ENCODE data around the gene OR6C74. TPM values are rescaled to one million over a fixed set of nuclear protein-coding genes. Genes with fewer than 3 reads are reported as not detected.

Gene OR6C74
- not detected for total RNA-seq

GRCh38 chr12:55244309-55244708 is at the start of gene OR6C74:
OR6C74 (plus strand) TSS chr12:55244609; CDS start chr12:55247288, 2,679 bp downstream.
- no peak for DNase-seq
- Mint-ChIP-seq H3K9me3 (no peaks in the 10 kb centered on the region), H3K4me3 (no peak within 1 kb of the TSS), H3K4me1 (no peaks in the 10 kb centered on the region), H3K36me3 (no peaks in the 10 kb centered on the region), H3K27ac (no peak within 1 kb of the TSS), H3K27me3 (peaks cover 36% of the 10 kb centered on the region)

- Mint-ChIP-seq H3K27ac (no peak within 1 kb of the TSS), H3K4me1 (no peaks in the 10 kb centered on the region), H3K27me3 (peaks cover 15% of the 10 kb centered on the region), H3K9me3 (no peaks in the 10 kb centered on the region), H3K4me3 (no peak within 1 kb of the TSS), H3K36me3 (no peaks in the 10 kb centered on the region)
- no peak for DNase-seq
Observed at GRCh38 chr12:55220725-55221124, 23.7 kb upstream of the OR6C74 start, which contains the start of gene OR10A7. OR10A7 (plus strand) TSS chr12:55221025; CDS start chr12:55221025, 0 bp downstream.

GRCh38 chr12:55226523-55226922 is 17.9 kb upstream of the OR6C74 start:
- Mint-ChIP-seq H3K4me3 (no peak overlapping the region), H3K9me3 (no peaks in the 10 kb centered on the region), H3K27me3 (peaks cover 24% of the 10 kb centered on the region), H3K27ac (no peak overlapping the region), H3K4me1 (no peaks in the 10 kb centered on the region), H3K36me3 (no peaks in the 10 kb centered on the region)
- DNase-seq, result no peak

GRCh38 chr12:55227643-55228042 is 16.8 kb upstream of the OR6C74 start:
- Mint-ChIP-seq H3K4me1 (no peaks in the 10 kb centered on the region), H3K27me3 (peaks cover 20% of the 10 kb centered on the region), H3K9me3 (no peaks in the 10 kb centered on the region), H3K4me3 (no peak overlapping the region), H3K36me3 (no peaks in the 10 kb centered on the region), H3K27ac (no peak overlapping the region)
- DNase-seq, result no peak

GRCh38 chr12:55246159-55246558 is 1.8 kb downstream of the OR6C74 start:
- Mint-ChIP-seq H3K4me3 (no peak overlapping the region), H3K4me1 (no peaks in the 10 kb centered on the region), H3K27me3 (peaks cover 38% of the 10 kb centered on the region), H3K36me3 (no peaks in the 10 kb centered on the region), H3K27ac (no peak overlapping the region), H3K9me3 (no peaks in the 10 kb centered on the region)
- DNase-seq, result no peak

- DNase-seq, result no peak
- Mint-ChIP-seq H3K27ac (no peak overlapping the region), H3K4me3 (no peak overlapping the region)
Observed at GRCh38 chr12:55250944-55251343, 6.5 kb downstream of the OR6C74 start.

GRCh38 chr12:55253281-55253680 is 8.9 kb downstream of the OR6C74 start:
- H3K27me3 Mint-ChIP-seq, result peaks cover 14% of the 10 kb centered on the region
- H3K27ac Mint-ChIP-seq, result no peak overlapping the region
- DNase-seq, result no peak
- H3K9me3 Mint-ChIP-seq, result no peaks in the 10 kb centered on the region
- no peaks in the 10 kb centered on the region for H3K36me3 Mint-ChIP-seq
- H3K4me3 Mint-ChIP-seq, result no peak overlapping the region
- H3K4me1 Mint-ChIP-seq, result no peaks in the 10 kb centered on the region

More at GRCh38 chr12:55250944-55251343, 6.5 kb downstream of the OR6C74 start:
- Mint-ChIP-seq H3K9me3 (no peaks in the 10 kb centered on the region), H3K36me3 (no peaks in the 10 kb centered on the region), H3K27me3 (peaks cover 30% of the 10 kb centered on the region), H3K4me1 (no peaks in the 10 kb centered on the region)

GRCh38 chr12:55256831-55257230 is 12.4 kb downstream of the OR6C74 start:
- Mint-ChIP-seq H3K4me3 (no peak overlapping the region), H3K4me1 (no peaks in the 10 kb centered on the region), H3K27ac (no peak overlapping the region), H3K36me3 (no peaks in the 10 kb centered on the region), H3K27me3 (peaks cover 4% of the 10 kb centered on the region), H3K9me3 (no peaks in the 10 kb centered on the region)
- DNase-seq, result no peak

- H3K4me3 Mint-ChIP-seq, result no peak overlapping the region
- peaks cover 4% of the 10 kb centered on the region for H3K27me3 Mint-ChIP-seq
- H3K36me3 Mint-ChIP-seq, result no peaks in the 10 kb centered on the region
Observed at GRCh38 chr12:55258303-55258702, 13.9 kb downstream of the OR6C74 start.

GRCh38 chr12:55280991-55281390 is 36.6 kb downstream of the OR6C74 start:
- no peak overlapping the region for H3K4me3 Mint-ChIP-seq
- no peaks in the 10 kb centered on the region for H3K36me3 Mint-ChIP-seq
- no peaks in the 10 kb centered on the region for H3K4me1 Mint-ChIP-seq
- no peaks in the 10 kb centered on the region for H3K9me3 Mint-ChIP-seq
- H3K27me3 Mint-ChIP-seq, result peaks cover 50% of the 10 kb centered on the region
- DNase-seq, result no peak
- no peak overlapping the region for H3K27ac Mint-ChIP-seq

More at GRCh38 chr12:55258303-55258702, 13.9 kb downstream of the OR6C74 start:
- H3K9me3 Mint-ChIP-seq, result no peaks in the 10 kb centered on the region
- no peak for DNase-seq
- no peaks in the 10 kb centered on the region for H3K4me1 Mint-ChIP-seq
- H3K27ac Mint-ChIP-seq, result no peak overlapping the region

GRCh38 chr12:55289999-55290398 is 45.6 kb downstream of the OR6C74 start:
- Mint-ChIP-seq H3K36me3 (no peaks in the 10 kb centered on the region), H3K27me3 (peaks cover 29% of the 10 kb centered on the region)

More at GRCh38 chr12:55289999-55290398, 45.6 kb downstream of the OR6C74 start:
- Mint-ChIP-seq H3K27ac (no peak overlapping the region), H3K4me3 (no peak overlapping the region), H3K9me3 (no peaks in the 10 kb centered on the region), H3K4me1 (no peaks in the 10 kb centered on the region)
- DNase-seq, result no peak

Other genes with a start within 250 kb of the OR6C74 start
- not detected for gene NEUROD4, start 224.6 kb upstream of the OR6C74 start, total RNA-seq
- not detected for gene OR9K2, start 118.2 kb upstream of the OR6C74 start, total RNA-seq
- gene OR10A7, start 23.6 kb upstream of the OR6C74 start, total RNA-seq, result not detected
- not detected for gene OR6C6, start 52.0 kb downstream of the OR6C74 start, total RNA-seq
- not detected for gene OR6C1, start 69.7 kb downstream of the OR6C74 start, total RNA-seq
- gene OR6C3, start 86.1 kb downstream of the OR6C74 start, total RNA-seq, result not detected
- not detected for gene OR6C75, start 118.4 kb downstream of the OR6C74 start, total RNA-seq
- gene OR6C65, start 155.9 kb downstream of the OR6C74 start, total RNA-seq, result not detected
- gene OR6C76, start 181.6 kb downstream of the OR6C74 start, total RNA-seq, result not detected
- gene OR6C2, start 199.5 kb downstream of the OR6C74 start, total RNA-seq, result not detected
- not detected for gene OR6C70, start 225.5 kb downstream of the OR6C74 start, total RNA-seq
- gene OR6C68, start 247.8 kb downstream of the OR6C74 start, total RNA-seq, result not detected